HG03565 (cell line): ENCODE measurements around the gene APBB2.

ENCODE experiments used
- ATAC-seq: cut with Tn5 transposase; IDR thresholded peaks from one replicate; pipeline ENCODE4 v1.9.1; 2021; ENCODE audit warnings: mild to moderate bottlenecking, moderate library complexity; ENCODE audit not compliant: unreplicated experiment

Gene APBB2

GRCh38 chr4:40789771-40790170 lies 424.6 kb downstream of the APBB2 start:
- no peak for ATAC-seq

DNA sequence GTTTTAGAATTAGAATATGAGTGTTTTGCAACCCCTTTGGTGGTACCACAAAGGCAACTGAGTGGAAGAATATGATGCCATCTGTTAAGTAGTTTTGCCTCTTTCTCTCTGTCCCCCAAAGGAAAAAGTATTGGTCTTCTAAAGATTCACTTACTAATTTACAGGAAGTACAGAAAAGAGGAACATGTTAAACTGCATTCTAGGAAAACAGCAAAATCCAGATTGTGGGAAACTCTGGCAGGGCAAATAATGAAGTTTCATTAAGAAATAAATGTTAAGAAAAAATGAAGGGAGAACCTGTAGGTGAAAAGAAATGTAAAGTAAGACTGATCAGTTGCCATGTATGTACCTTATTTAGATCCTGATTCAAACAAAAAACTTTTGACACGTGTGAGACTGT lies 425.3 kb downstream of the APBB2 start:
- ATAC-seq, result no peak

DNA sequence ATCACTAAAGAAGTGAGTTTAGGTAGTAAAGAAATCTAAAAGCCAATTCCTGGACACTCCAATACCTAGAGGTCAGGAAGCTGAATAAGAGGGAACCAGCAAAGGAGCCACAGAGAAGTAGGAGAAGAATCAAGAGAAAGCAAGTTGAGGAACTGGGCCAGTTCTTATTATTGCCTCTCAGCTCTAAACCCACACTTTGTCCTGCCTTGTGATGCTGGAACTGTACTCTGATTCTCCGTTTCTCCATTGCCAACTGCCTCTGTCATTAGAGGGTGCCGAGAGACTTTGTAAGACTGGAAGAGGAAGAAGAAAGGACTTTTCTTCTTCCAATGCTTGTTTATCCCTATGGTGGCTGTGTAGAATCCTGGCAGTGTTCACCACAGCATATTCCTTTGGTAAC lies 426.0 kb downstream of the APBB2 start:
- ATAC-seq, result no peak

- ATAC-seq, result no peak
Observed at GRCh38 chr4:40785727-40786126, 428.6 kb downstream of the APBB2 start.

DNA sequence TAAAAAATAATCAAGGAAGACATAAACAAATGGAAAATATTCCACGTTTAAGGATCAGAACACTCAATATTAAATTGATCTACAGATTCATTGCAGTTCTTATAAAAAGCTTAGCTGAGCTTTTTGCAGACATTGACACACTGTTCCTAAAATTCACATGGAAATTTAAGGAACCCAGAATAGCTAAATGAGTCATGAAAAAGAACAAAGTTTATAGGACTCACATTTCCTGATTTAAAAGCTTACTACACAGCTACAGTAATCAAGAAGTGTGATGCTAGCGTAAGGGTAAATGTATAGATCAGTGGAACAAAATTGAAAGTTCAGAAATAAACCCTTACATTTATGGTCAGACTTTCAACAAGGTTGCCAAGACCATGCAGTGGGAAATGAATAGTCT lies 431.5 kb downstream of the APBB2 start:
- ATAC-seq, result no peak

GRCh38 chr4:40778090-40778489 lies 436.3 kb downstream of the APBB2 start:
- no peak for ATAC-seq

DNA sequence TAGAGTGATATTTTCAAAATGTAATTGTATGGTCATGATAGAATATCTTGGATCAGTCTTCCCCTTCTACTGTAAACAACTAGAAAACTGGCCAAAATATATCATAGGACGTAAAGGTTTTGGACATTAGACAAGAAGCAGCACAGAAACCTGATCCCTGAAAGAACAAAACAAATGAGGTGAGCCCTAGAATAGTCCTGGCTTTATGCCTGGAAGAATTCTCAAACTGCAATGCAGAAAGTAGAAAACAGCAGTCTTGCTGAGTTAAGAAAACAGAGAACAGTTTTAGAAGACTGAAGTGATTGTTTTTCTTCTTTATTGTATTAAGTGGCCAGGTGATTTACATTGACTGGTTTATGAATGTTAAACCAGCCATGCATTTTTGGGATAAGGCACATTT lies 445.1 kb downstream of the APBB2 start:
- no peak for ATAC-seq

DNA sequence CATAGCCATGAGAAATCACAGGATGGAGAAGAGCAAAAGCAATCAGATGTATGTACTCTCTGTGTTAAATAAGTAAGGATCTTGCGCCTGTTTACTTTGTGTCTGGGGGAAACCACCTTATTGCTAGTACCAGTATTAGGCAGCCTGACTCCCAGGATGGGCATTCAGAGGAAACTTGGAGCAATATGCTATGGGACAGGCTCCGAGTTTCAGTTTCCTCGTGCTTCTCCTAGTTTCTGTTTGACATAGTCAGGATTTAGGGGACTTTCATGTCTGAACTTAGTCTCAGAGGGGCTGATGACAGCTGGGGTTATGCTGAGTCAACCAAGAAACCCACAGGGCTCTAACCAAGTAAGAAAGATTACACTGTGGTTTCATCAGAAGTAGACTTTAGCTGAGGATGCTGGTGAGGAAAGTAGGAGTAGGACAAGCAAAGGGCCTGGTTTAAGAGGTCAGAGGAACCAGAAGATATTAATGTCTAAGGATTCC lies 451.1 kb downstream of the APBB2 start:
- ATAC-seq, result peak; percentile 99
